HepG2 (cell line): ENCODE measurements around the gene GNMT. TPM values are rescaled to one million over a fixed set of nuclear protein-coding genes. Genes with fewer than 3 reads are reported as not detected.

Experiments used
- ATAC-seq: fragments of 200-7000 bp; cut with Tn5 transposase; 3 replicates; pipeline ENCODE4 v1.9.1; 2020; ENCODE audit warnings: mild to moderate bottlenecking, moderate library complexity
- BruUV-seq: library from RNA; stranded (reverse); fragments of 400-500 nt; replicated peaks from 2 replicates; lab custom pipeline; 2021; lab: Mats Ljungman, UMichigan
- CTCF ChIA-PET: fragments of 300-600 bp; formaldehyde crosslinking; extraction: SDS; loops from one replicate; lab custom pipeline; 2021; ENCODE audit warnings: low total read pairs, inconsistent platforms, low intra/inter-chr PET ratio; lab: Yijun Ruan, JAX
- POLR2A ChIA-PET: fragments of 350-600 bp; sonication (Branson Sonifier 250); formaldehyde crosslinking; loops from one replicate; lab custom pipeline; 2020; ENCODE audit warnings: antibody characterized with exemption, inconsistent platforms; lab: Yijun Ruan, JAX
- DNase-seq: peaks from one replicate; pipeline ENCODE4 v3.0.0-alpha.2; 2015; ENCODE audit warnings: low spot score
- FAIRE-seq: peaks from 3 replicates; lab custom pipeline; 2011; peaks lifted over from hg19 to GRCh38; lab: Jason Lieb, UNC
- H2AFZ ChIP-seq: one replicate; pipeline ENCODE4 v1.6.1; 2011; ENCODE audit warnings: low read length, inconsistent platforms
- H3K27ac ChIP-seq: fragments of 300-600 bp; 3 replicates; pipeline ENCODE4 v1.8.0; 2011; ENCODE audit warnings: mixed run types, mild to moderate bottlenecking, mixed read lengths, low read length, inconsistent platforms; ENCODE audit not compliant: insufficient read depth; ENCODE audit errors: extremely low read length
- H3K27me3 ChIP-seq, 2 experiments: fragments of 200-600 bp in 1 of 2; 2 replicates in 1 of 2; 3 replicates in 1 of 2; pipeline versions ENCODE4 v1.6.0 to v1.8.0; 2011; ENCODE audit warnings: low read length in 2 of 2, mild to moderate bottlenecking in 2 of 2, moderate library complexity in 2 of 2, inconsistent platforms in 1 of 2; ENCODE audit not compliant: insufficient read depth in 2 of 2, control insufficient read depth in 1 of 2
- H3K36me3 ChIP-seq, 2 experiments: fragments of 200-600 bp in 1 of 2; replicated peaks in 1 of 2; 2 replicates in 1 of 2; 3 replicates in 1 of 2; pipeline versions ENCODE4 v1.5.1 to v1.8.0; 2011; ENCODE audit warnings: low read length in 2 of 2, inconsistent platforms in 1 of 2; ENCODE audit not compliant: insufficient read depth in 2 of 2, control insufficient read depth in 1 of 2
- H3K4me1 ChIP-seq: 2 replicates; pipeline ENCODE4 v1.5.1; 2012; ENCODE audit warnings: low read length, inconsistent platforms; ENCODE audit not compliant: insufficient read depth
- H3K4me2 ChIP-seq: 2 replicates; pipeline ENCODE4 v1.6.0; 2011; ENCODE audit warnings: low read depth, low read length, inconsistent platforms
- H3K4me3 ChIP-seq, 3 experiments: fragments of 200-600 bp in 1 of 3; sonication (generic), shearing (Covaris generic) in 1 of 3; replicated peaks in 1 of 3; 2 replicates each; pipeline ENCODE4 v1.5.1; 2011 to 2016; ENCODE audit warnings: low read length in 3 of 3, inconsistent platforms in 2 of 3, low read depth in 2 of 3, mild to moderate bottlenecking in 2 of 3, control low read depth in 1 of 3, mixed read lengths in 1 of 3; ENCODE audit not compliant: insufficient read depth in 1 of 3
- H3K79me2 ChIP-seq: one replicate; pipeline ENCODE4 v1.6.1; 2011; ENCODE audit warnings: low read length, inconsistent platforms; ENCODE audit not compliant: insufficient read depth
- H3K9ac ChIP-seq: 2 replicates; pipeline ENCODE4 v1.6.0; 2011; ENCODE audit warnings: mild to moderate bottlenecking, low read depth, low read length, inconsistent platforms; ENCODE audit not compliant: insufficient read depth
- H3K9me3 ChIP-seq: 2 replicates; pipeline ENCODE4 v1.5.1; 2012; ENCODE audit warnings: mild to moderate bottlenecking, low read length
- H4K20me1 ChIP-seq: 2 replicates; pipeline ENCODE4 v1.6.0; 2011; ENCODE audit warnings: inconsistent platforms, mild to moderate bottlenecking, low read length, moderate library complexity; ENCODE audit not compliant: insufficient read depth
- ERF ChIP-seq: IDR thresholded peaks from 2 replicates; pipeline ENCODE4 v1.6.1; 2018; ENCODE audit warnings: missing biosample characterization, missing genetic modification reagents
- MIXL1 ChIP-seq: IDR thresholded peaks from 2 replicates; pipeline ENCODE4 v1.6.1; 2016
- PHF20 ChIP-seq: sonication (generic); formaldehyde crosslinking; IDR thresholded peaks from 2 replicates; pipeline ENCODE4 v1.5.0; 2020; ENCODE audit warnings: mild to moderate bottlenecking, missing genetic modification reagents
- RARG ChIP-seq: sonication (generic); formaldehyde crosslinking; IDR thresholded peaks from 2 replicates; pipeline ENCODE4 v1.4.0; 2020; ENCODE audit warnings: low read depth, mild to moderate bottlenecking, missing genetic modification reagents
- TRAFD1 ChIP-seq: sonication (generic); formaldehyde crosslinking; IDR thresholded peaks from 2 replicates; pipeline ENCODE4 v1.5.1; 2020; ENCODE audit warnings: missing genetic modification reagents, mild to moderate bottlenecking, borderline replicate concordance
- ZMYM2 ChIP-seq: sonication (generic); formaldehyde crosslinking; IDR thresholded peaks from 2 replicates; pipeline ENCODE4 v1.8.0; 2022; ENCODE audit warnings: mild to moderate bottlenecking, missing genetic modification reagents
- ZNF143 ChIP-seq: sonication (generic); formaldehyde crosslinking; IDR thresholded peaks from 2 replicates; pipeline ENCODE4 v1.4.0; 2020; ENCODE audit warnings: missing genetic modification reagents
- ZNF235 ChIP-seq: sonication (generic); formaldehyde crosslinking; IDR thresholded peaks from 2 replicates; pipeline ENCODE4 v1.8.1; 2023; ENCODE audit warnings: mild to moderate bottlenecking, missing genetic modification reagents, borderline replicate concordance
- WGBS: methylation state at CpG from one replicate; pipeline ENCODE4 v1.1.6; 2017; ENCODE audit warnings: low lambda C conversion rate; 5-methylcytosine and 5-hydroxymethylcytosine counted together
- in situ Hi-C: cut with HindIII; loops from 2 replicates; pipeline ENCODE4 v1.10.0; 2017; ENCODE audit warnings: low pct_unique_long_range_greater_than_20kb; ENCODE audit not compliant: extremely low pct_ligation_motif_present
- intact Hi-C: fragments of 100-400 bp; cut with micrococcal nuclease; formaldehyde crosslinking; loops from one replicate; pipeline ENCODE4 v1.10.0; 2022; ENCODE audit not compliant: unreplicated experiment
- polyA plus RNA-seq, 8 experiments: library from polyadenylated mRNA; depleted of rRNA in 3 of 8; stranded (reverse) in 7 of 8; unstranded in 1 of 8; fragments of >200 nt; fragmentation: Illumina TruSeq in 4 of 8; extraction: Trizol in 4 of 8; gene quantifications; 2 replicates each; pipeline versions ENCODE4 v1.2.1 to v1.2.3, GENCODE V29; 2011 to 2016; ENCODE audit warnings: low read depth in 4 of 8, missing spikeins in 1 of 8, mixed read lengths in 1 of 8; ENCODE audit not compliant: insufficient read depth in 1 of 8
- total RNA-seq, 5 experiments: library from RNA; depleted of rRNA; stranded (reverse); fragments of >200 nt; fragmentation: Illumina TruSeq; extraction: Trizol; gene quantifications; 2 replicates each; pipeline ENCODE4 v1.2.3, GENCODE V29; 2016; ENCODE audit warnings: low read depth in 1 of 5

Gene GNMT
- total and polyA plus RNA-seq, 2 of the 13 experiments (the other 11 are each of a cell fraction or from before 2014, with no cell fraction given): 2.8 to 7.0 TPM

GRCh38 chr6:43005844-43006243 is 45.3 kb downstream of the GNMT start (continued):
- TF ChIP-seq TRAFD1: no peak
- TF ChIP-seq ZNF235 (CRISPR knock-in tag): no peak
- TF ChIP-seq PHF20 (CRISPR knock-in tag): no peak

- WGBS: 96% methylated on average over 11 of the region's 11 CpGs
- CTCF ChIA-PET: no interaction called here
- POLR2A ChIA-PET: interaction anchor here (1.2 kb wide), 1 partner anchor 22 kb away, joined by 3 read pairs; the partner anchor contains the start of gene PPP2R5D
Measured at GRCh38 chr6:43006251-43006650, 45.7 kb downstream of the GNMT start.

More at GRCh38 chr6:43006251-43006650, 45.7 kb downstream of the GNMT start:
- Histone ChIP-seq H3K4me1 (no peaks in the 10 kb centered on the region), H3K9ac (no peak overlapping the region)
- DNase-seq: no peak
- no peak for TF ChIP-seq MIXL1
- no peak for TF ChIP-seq ZMYM2 (CRISPR knock-in tag)
- TF ChIP-seq ERF (CRISPR knock-in tag): no peak
- no peak for TF ChIP-seq RARG (CRISPR knock-in tag)
- TF ChIP-seq ZNF143 (CRISPR knock-in tag): no peak
- TF ChIP-seq, all 625 proteins: peak for 0
- in situ Hi-C loops: no loop called here
- Histone ChIP-seq H3K9me3 (no peaks in the 10 kb centered on the region), H3K27me3 (no peaks in the 10 kb centered on the region), H4K20me1 (no peaks in the 10 kb centered on the region), H3K79me2 (no peaks in the 10 kb centered on the region), H2AFZ (no peak overlapping the region), H3K4me3 (no peak overlapping the region), H3K36me3 (peaks cover 26 to 65% of the 10 kb centered on the region in 2 experiments), H3K27ac (no peak overlapping the region), H3K4me2 (no peak overlapping the region)
- ATAC-seq: no peak
- BruUV-seq: no TSS peak
- intact Hi-C loops: no loop called here
- FAIRE-seq: no peak
